AG04449 (cell line): Measurements from ENCODE around the gene PTPN3.

Experiments
- CTCF ChIA-PET: fragments of 350-600 bp; formaldehyde crosslinking; extraction: SDS; loops from one replicate; lab custom pipeline; 2021; ENCODE audit warnings: antibody characterized with exemption; lab: Yijun Ruan, JAX
- POLR2A ChIA-PET: fragments of 400-600, 350-600 bp; formaldehyde crosslinking; extraction: SDS; loops from one replicate; lab custom pipeline; 2020; ENCODE audit warnings: antibody characterized with exemption, inconsistent platforms; lab: Yijun Ruan, JAX
- DNase-seq: peaks from one replicate; pipeline ENCODE4 v3.0.0-alpha.2; 2010; ENCODE audit warnings: low read depth, low spot score
- H3K4me3 ChIP-seq: 2 replicates; pipeline ENCODE4 v1.5.1; 2011; ENCODE audit warnings: low read depth, mild to moderate bottlenecking, control low read depth, low read length
- TF ChIP-seq, protein P1 (sequence below): IDR thresholded peaks from one replicate; pipeline ENCODE4 v1.5.1; 2011; ENCODE audit warnings: mild to moderate bottlenecking, moderate library complexity, low read length, control low read depth, inconsistent platforms; ENCODE audit not compliant: insufficient read depth; ENCODE audit errors: missing control alignments

PTPN3 gene

DNA sequence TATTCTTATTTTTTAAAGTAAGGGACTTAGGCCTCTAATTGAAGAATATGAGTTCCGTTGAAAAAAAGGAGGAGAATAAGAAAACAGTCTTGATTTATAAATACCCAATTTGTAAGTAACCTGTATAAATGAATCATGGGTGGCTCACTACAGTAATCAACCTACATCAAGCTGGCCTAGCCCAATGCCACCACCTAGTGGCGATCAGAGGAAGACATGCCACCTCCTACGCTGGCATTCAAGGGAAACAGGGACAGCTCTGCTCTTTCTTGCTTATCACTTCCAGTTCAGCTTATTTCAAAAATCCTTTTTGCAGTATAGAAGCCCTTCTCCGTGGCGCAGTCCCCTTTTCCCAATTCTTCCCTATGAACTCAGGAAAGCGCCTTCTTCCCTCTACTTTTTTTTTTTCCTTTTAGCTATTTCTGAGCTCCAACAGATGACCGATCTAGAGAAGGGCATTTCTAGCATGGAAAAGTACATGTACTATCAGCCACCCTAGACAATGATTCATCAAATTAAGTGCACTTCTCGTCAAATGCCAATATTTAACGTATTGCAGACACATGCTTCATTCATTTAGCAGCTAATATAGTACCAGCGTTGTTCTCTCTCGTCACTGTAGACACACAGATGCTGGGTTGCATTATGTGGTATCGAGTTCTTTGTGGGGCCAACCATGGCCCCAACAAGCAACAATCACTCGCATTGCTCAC lies 28.3 kb downstream of the PTPN3 start:
- CTCF ChIA-PET: interaction anchor here (0.6 to 6.8 kb wide), 31 partner anchors 8 to 747 kb away, joined by 3 to 119 read pairs (median 4); partner anchors contain the start of gene ABITRAM
- POLR2A ChIA-PET: interaction anchor here (0.8 kb wide), 1 partner anchor 16 kb away, joined by 3 read pairs; no protein-coding TSS in a partner anchor
- TF ChIP-seq, protein P1, sequence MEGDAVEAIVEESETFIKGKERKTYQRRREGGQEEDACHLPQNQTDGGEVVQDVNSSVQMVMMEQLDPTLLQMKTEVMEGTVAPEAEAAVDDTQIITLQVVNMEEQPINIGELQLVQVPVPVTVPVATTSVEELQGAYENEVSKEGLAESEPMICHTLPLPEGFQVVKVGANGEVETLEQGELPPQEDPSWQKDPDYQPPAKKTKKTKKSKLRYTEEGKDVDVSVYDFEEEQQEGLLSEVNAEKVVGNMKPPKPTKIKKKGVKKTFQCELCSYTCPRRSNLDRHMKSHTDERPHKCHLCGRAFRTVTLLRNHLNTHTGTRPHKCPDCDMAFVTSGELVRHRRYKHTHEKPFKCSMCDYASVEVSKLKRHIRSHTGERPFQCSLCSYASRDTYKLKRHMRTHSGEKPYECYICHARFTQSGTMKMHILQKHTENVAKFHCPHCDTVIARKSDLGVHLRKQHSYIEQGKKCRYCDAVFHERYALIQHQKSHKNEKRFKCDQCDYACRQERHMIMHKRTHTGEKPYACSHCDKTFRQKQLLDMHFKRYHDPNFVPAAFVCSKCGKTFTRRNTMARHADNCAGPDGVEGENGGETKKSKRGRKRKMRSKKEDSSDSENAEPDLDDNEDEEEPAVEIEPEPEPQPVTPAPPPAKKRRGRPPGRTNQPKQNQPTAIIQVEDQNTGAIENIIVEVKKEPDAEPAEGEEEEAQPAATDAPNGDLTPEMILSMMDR: peak; percentile 87
- H3K4me3 ChIP-seq: no peak overlapping the region
- DNase-seq: peak; percentile 26

DNA sequence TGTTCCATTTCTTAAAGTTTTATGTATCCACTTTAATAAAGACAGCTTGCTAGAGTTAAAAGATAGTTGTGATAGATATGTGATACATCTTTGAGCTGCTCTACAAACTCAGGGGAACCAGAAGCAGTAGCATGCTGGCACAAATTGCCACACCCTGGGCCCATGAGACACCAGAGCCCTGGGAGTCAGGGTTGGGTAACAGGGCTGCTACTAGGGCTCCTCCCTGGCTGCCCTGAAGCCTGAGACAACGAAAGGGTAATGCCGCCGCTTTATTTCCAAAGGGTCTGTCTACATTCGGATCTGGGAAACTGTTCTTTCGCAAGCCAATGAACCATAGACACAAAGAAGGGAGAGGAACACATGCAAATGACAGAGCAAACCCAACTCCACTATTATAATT lies 29.2 kb downstream of the PTPN3 start:
- no peak for DNase-seq
- H3K4me3 ChIP-seq: no peak overlapping the region
- TF ChIP-seq, protein P1: no peak
- CTCF ChIA-PET: interaction anchor here (0.6 to 6.8 kb wide), 18 partner anchors 10 to 748 kb away, joined by 3 to 119 read pairs (median 4); no protein-coding TSS in a partner anchor
- POLR2A ChIA-PET: no interaction called here

DNA sequence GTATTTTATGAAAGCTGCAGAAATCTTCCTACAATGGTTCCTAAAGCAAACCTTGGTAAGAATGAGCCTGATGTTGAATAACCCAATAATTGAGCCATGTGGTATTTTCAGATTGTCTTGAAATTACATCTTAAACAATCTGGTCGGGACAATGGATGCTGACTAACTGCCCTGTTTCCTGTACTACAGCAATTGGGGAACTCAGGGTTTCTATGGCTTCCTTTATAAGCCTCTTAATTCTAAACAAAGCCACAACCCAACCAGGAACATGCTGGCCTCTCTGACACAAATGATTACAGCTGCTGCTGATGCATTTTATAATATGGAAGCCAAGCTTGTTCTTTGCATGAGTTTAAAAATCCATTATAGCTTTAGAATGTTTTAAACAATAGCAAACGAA lies 30.2 kb downstream of the PTPN3 start:
- CTCF ChIA-PET: interaction anchor here (1.0 to 6.8 kb wide), 9 partner anchors 9 to 227 kb away, joined by 3 to 119 read pairs (median 4); no protein-coding TSS in a partner anchor
- no peak for DNase-seq
- H3K4me3 ChIP-seq: no peak overlapping the region
- TF ChIP-seq, protein P1: no peak
- POLR2A ChIA-PET: no interaction called here

DNA sequence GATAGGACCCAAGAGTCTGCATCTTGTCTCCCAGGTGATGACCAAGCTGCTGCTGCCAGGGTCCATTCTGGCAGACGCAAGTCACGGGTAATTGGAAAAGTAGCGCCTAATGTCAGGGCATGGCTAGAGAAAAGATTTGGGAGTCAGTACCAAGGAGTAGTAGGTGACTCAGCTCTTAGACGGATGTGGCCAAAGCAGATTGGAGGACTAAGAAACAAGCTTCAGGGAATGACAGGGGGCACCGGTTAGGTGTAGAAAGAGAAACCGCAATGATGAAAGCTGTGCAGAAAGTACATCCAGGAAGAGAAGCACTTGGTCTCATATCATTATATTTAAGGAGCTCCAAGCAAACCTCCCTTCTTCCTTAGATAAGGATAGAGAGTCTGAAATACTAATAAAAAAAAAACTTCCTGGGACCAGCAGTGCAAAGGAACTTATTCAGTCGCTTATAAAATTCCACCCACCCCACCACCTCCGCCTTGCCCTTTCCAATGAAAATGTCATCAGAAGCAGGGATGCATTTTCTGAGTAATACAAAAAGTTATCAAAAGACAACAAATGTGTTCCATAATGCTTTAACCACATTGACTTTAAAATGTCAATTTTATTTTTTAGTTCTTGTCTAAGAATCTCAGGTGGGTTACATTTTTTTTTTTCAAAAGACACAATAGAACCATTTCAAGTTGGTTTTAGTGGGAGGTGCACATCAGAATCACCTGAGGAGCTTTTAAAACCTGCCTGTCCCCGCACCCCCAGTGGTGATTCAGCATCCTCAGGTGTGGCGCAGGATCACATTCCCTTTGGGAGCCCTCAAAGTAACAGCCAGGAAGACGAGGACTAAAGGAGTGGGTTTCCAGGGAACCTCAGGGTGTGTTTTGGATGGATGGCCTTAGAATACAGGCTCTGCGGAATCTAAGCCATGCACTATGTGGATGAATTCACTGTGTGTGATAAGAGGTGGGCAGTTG lies 31.2 kb downstream of the PTPN3 start:
- POLR2A ChIA-PET: no interaction called here

DNA sequence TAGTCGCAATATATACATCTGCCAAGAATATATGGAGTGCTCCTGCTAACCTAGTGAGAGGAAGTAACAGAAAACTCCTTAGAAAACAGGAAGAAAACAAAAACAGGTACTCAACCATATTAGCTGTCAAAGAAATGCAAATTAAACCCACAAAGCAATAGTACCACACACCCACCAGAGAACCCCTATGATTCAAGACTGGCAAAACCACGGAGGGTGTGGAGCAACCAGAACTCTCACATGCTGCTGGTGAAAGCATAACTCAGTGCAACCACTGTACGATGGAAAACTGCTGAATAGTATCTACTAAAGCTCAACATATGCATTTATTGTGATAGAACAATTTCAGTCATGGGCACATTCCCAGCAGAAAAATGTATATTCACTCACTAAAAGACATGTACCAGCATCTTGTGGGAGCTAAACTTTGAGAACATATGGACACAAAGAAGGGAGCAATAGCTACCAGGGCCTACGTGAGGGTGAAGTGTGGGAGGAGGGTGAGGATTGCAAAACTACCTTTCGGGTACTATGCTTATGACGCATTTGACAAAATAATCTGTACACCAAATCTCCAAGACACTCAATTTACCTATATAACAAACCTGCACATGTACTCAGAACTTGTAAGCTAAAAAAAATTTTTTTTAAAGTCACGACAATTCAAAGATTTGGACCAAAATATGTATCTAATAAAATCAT lies 34.0 kb downstream of the PTPN3 start:
- no peak for DNase-seq
- ChIA-PET POLR2A (no interaction called here), CTCF (interaction anchor here (1.0 kb wide), 1 partner anchor 16 kb away, joined by 3 read pairs; no protein-coding TSS in a partner anchor)
- H3K4me3 ChIP-seq: no peak overlapping the region
- TF ChIP-seq, protein P1: no peak

More for the DNA sequence above, 31.2 kb downstream of the PTPN3 start:
- TF ChIP-seq, protein P1: no peak
- no peak overlapping the region for H3K4me3 ChIP-seq
- DNase-seq: no peak
- CTCF ChIA-PET: interaction anchor here (1.0 to 6.8 kb wide), 7 partner anchors 8 to 222 kb away, joined by 3 to 119 read pairs (median 4); no protein-coding TSS in a partner anchor
